Nephron (organoid): ENCODE measurements around the gene OFD1.
A peak's percentile ranks its signal among the peaks of the same experiment; 100 is the strongest.

ENCODE experiments used
- H3K27ac Mint-ChIP-seq, 3 experiments: 2 replicates each; pipeline ENCODE4 v1.8.0; 2020; ENCODE audit warnings: mixed read lengths in 3 of 3, mild to moderate bottlenecking in 2 of 3, moderate library complexity in 1 of 3
- H3K27me3 Mint-ChIP-seq: 2 replicates; pipeline ENCODE4 v1.8.0; 2021; ENCODE audit warnings: low read depth, mild to moderate bottlenecking, moderate library complexity, mixed read lengths
- H3K36me3 Mint-ChIP-seq: 2 replicates; pipeline ENCODE4 v1.8.0; 2020; ENCODE audit warnings: low read depth, mixed read lengths
- H3K4me1 Mint-ChIP-seq: 2 replicates; pipeline ENCODE4 v1.8.0; 2020; ENCODE audit warnings: mixed read lengths
- H3K4me3 Mint-ChIP-seq, 3 experiments: 2 replicates each; pipeline ENCODE4 v1.8.0; 2020; ENCODE audit warnings: mild to moderate bottlenecking in 3 of 3, mixed read lengths in 3 of 3, moderate library complexity in 2 of 3
- H3K9me3 Mint-ChIP-seq: 2 replicates; pipeline ENCODE4 v1.8.0; 2020; ENCODE audit warnings: mixed read lengths
- TF ChIP-seq, protein P1 (sequence below), 3 experiments: fragments of 200-600 bp; sonication (generic); IDR thresholded peaks; one replicate each; pipeline ENCODE4 v1.5.0; 2021; ENCODE audit warnings: antibody characterized with exemption in 3 of 3; ENCODE audit not compliant: unreplicated experiment in 3 of 3

The OFD1 gene

DNA sequence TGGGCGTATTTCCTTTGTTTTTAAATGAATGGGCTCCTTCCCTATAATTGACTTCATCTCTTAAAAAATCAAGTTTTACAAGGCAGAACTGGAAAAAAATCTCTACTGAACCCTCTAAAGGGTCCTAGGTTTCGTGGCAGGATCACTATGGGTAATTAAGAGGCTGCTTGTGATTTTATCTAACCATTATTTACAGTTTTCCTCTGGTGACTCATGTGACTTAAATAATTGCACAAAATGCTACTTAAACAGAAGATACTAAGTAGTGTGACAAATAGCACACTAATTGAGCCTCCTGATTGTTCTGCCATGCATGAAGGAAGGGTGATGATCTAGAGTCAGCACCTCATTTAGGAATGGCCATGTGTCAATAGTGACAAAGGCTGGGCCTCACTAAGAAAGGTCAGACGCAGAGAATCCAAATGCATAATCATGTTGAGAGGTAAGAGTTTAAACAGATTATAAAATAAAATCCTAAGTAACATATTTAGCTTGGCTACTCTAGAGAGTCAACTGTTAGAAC lies 35.5 kb downstream of the OFD1 start:
- TF ChIP-seq, protein P1, sequence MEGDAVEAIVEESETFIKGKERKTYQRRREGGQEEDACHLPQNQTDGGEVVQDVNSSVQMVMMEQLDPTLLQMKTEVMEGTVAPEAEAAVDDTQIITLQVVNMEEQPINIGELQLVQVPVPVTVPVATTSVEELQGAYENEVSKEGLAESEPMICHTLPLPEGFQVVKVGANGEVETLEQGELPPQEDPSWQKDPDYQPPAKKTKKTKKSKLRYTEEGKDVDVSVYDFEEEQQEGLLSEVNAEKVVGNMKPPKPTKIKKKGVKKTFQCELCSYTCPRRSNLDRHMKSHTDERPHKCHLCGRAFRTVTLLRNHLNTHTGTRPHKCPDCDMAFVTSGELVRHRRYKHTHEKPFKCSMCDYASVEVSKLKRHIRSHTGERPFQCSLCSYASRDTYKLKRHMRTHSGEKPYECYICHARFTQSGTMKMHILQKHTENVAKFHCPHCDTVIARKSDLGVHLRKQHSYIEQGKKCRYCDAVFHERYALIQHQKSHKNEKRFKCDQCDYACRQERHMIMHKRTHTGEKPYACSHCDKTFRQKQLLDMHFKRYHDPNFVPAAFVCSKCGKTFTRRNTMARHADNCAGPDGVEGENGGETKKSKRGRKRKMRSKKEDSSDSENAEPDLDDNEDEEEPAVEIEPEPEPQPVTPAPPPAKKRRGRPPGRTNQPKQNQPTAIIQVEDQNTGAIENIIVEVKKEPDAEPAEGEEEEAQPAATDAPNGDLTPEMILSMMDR (IDR thresholded peaks at IDR 0.05; ENCODE audit: unreplicated experiment in 3 of 3) = no peak
- H3K9me3 Mint-ChIP-seq = peaks cover 3% of the 10 kb centered on the region
- H3K27me3 Mint-ChIP-seq = no peaks in the 10 kb centered on the region
- no peak overlapping the region for H3K4me3 Mint-ChIP-seq
- peaks cover 65% of the 10 kb centered on the region for H3K36me3 Mint-ChIP-seq
- peaks cover under 1% of the 10 kb centered on the region for H3K4me1 Mint-ChIP-seq
- H3K27ac Mint-ChIP-seq = no peak overlapping the region

DNA sequence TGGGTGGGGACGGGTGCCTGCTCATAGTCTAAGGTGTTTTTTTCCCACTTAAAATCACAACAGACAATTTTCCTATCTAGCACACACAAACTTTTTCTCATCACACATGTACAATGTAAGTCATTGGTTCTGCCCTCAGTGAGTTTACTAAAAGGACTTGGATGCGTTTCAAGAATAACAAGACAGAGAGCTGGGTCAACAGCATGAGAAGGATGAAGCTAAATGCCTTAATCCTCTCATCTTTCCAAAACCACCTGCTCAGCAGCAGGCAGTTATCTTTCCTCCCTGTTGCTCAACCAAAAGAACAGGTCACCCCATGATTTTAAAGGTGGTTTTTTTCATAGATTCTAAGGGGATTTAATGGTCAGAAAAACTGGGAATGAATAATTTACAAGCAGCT lies 40.1 kb downstream of the OFD1 start:
- Mint-ChIP-seq H3K4me1 (peaks cover 5% of the 10 kb centered on the region), H3K27ac (no peak overlapping the region), H3K27me3 (no peaks in the 10 kb centered on the region), H3K36me3 (peaks cover 46% of the 10 kb centered on the region), H3K4me3 (no peak overlapping the region), H3K9me3 (no peaks in the 10 kb centered on the region)
- TF ChIP-seq, protein P1 (IDR thresholded peaks at IDR 0.05; ENCODE audit: unreplicated experiment in 3 of 3) = no peak

DNA sequence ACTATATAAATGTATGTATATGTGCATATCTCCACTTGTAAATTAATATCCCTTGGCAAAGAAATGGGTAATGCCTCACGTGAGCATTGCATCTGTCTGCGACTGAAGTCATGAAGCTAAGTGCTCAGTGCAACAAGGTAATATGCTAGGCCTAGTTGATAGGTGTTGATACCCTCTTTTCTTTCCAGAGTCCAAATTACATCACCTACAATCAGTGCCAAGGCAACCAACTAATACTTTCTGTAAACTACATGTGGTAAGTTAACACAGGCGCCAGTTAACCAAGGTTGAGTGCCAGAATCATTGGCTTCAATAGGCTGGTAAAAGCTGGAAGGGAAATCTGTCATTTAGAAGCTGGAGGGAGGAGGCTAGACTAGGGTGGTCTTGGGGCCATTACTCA lies 41.3 kb downstream of the OFD1 start:
- Mint-ChIP-seq H3K4me3 (no peak overlapping the region), H3K4me1 (peaks cover 5% of the 10 kb centered on the region), H3K27ac (no peak overlapping the region), H3K36me3 (peaks cover 45% of the 10 kb centered on the region), H3K27me3 (no peaks in the 10 kb centered on the region), H3K9me3 (no peaks in the 10 kb centered on the region)
- TF ChIP-seq, protein P1 (IDR thresholded peaks at IDR 0.05; ENCODE audit: unreplicated experiment in 3 of 3) = no peak

DNA sequence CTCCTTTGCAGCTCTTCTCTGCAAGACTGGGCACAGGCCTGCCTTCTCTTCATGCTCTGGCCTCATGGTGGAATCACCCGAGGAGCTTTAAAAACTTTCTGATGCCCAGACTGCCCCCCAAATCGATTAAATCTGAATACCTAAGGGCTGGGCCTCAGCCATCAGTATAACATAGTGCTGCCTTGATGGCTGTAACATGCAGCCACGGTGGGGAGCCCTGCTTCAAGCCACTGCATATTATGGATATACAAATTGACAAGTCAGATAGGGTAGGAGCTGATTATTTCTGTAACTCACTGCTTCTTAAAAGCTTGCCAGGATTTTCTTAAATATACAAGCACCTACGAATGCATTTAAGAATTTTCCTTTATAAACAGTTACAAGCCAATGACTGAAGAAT lies 41.8 kb downstream of the OFD1 start:
- Mint-ChIP-seq H3K4me3 (no peak overlapping the region), H3K27me3 (no peaks in the 10 kb centered on the region), H3K4me1 (peaks cover 5% of the 10 kb centered on the region), H3K9me3 (no peaks in the 10 kb centered on the region), H3K27ac (no peak overlapping the region), H3K36me3 (peaks cover 48% of the 10 kb centered on the region)
- TF ChIP-seq, protein P1 (IDR thresholded peaks at IDR 0.05; ENCODE audit: unreplicated experiment in 3 of 3) = no peak

DNA sequence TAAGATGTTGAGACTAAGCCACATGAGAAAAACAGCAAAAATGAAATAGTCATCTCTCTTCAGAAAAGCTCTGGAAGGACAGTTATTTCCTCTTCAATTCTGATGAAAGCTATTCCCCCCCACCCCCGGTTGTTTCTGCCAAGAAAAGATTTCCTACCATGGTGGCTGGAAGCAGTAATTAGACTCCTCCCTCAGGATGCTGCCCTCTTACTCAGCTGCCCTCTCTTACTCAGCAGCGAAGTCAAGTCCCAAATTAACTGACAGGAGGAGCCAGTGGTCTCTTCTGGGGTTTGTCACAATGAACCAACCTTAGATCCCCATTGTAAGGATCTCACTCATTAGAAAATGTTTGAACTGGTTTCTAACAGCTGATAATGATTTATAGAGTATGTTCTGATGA lies 44.4 kb downstream of the OFD1 start:
- TF ChIP-seq, protein P1 (IDR thresholded peaks at IDR 0.05; ENCODE audit: unreplicated experiment in 3 of 3) = no peak
- Mint-ChIP-seq H3K9me3 (no peaks in the 10 kb centered on the region), H3K4me1 (peaks cover 5% of the 10 kb centered on the region), H3K27me3 (no peaks in the 10 kb centered on the region), H3K4me3 (no peak overlapping the region), H3K36me3 (peaks cover 43% of the 10 kb centered on the region), H3K27ac (peak overlapping the region in 1 of 3 experiments; percentile 3)

DNA sequence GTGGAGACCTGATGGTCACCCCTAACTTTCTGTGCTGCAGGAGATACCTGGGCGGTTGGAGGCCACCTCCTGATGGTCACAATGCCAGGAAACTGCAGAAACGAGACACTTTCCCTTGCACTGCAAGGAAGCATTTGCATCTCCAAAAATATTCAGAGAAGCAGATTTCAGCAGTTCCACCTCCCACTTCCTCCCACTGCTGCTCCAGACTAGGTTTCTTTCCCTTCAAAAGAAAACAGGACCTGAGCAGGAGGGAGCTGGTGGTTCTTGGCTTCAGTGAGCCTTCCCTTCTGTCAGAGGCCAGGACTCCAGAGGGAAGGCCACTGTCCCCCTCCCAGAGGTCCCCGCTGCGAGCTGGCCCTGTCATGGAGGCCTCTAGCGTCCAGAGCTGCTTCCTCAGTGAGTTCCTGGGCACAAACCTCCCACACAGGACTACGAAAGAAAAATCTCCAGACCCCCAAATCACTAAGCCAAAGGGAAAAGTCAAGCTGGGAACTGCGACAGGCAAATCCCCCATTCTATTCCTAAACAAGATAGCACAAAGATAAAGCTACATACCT lies 46.4 kb downstream of the OFD1 start:
- H3K4me1 Mint-ChIP-seq = peaks cover 5% of the 10 kb centered on the region
- TF ChIP-seq, protein P1 (IDR thresholded peaks at IDR 0.05; ENCODE audit: unreplicated experiment in 3 of 3) = no peak
- H3K27me3 Mint-ChIP-seq = no peaks in the 10 kb centered on the region
- no peak overlapping the region for H3K4me3 Mint-ChIP-seq
- H3K27ac Mint-ChIP-seq = peak overlapping the region in 1 of 3 experiments; percentile 20
- no peaks in the 10 kb centered on the region for H3K9me3 Mint-ChIP-seq
- H3K36me3 Mint-ChIP-seq = peaks cover 29% of the 10 kb centered on the region
